ENCODE results near the gene PSTPIP1.

GRCh38 chr15:76976141-76976540, 18.8 kb upstream of the PSTPIP1 start:
- TF ChIP-seq ZNF274 (IDR thresholded peaks at IDR 0.05; ENCODE audit: low read depth, low read length) (no peak), SUZ12 (IDR thresholded peaks at IDR 0.05; ENCODE audit: extremely low read depth, insufficient read depth, insufficient read length) (no peak), YY1 (IDR thresholded peaks at IDR 0.05; ENCODE audit: insufficient read depth, insufficient read length) (no peak)

Data from NT2/D1 (cell line).